ENCODE data around the gene PMEPA1.

Gene PMEPA1

GRCh38 chr20:57704245-57704644 is 5.6 kb downstream of the PMEPA1 start (continued):
- no peak for TF ChIP-seq HIC1 (tag by site-specific recombination; IDR thresholded peaks at IDR 0.05)

GRCh38 chr20:57703013-57703412 is 6.8 kb downstream of the PMEPA1 start:
- peaks cover 0 to 3% of the 10 kb centered on the region in 2 experiments; a peak in 1 of 3 replicates for H3K36me3 ChIP-seq (ENCODE audit: control insufficient read depth in 2 of 2, insufficient read depth in 1 of 2, low read length in 2 of 2)
- no peaks in the 10 kb centered on the region for H3K9me3 ChIP-seq (ENCODE audit: control insufficient read depth, insufficient read depth, low read depth, low read length)
- no peak overlapping the region for H3K27ac ChIP-seq (ENCODE audit: extremely low read depth, low read depth, low read length)
- TF ChIP-seq SCRT2 (tag by site-specific recombination; IDR thresholded peaks at IDR 0.05), result peak; percentile 75; the same call in 1 of the 2 replicates
- TF ChIP-seq ZNF48 (tag by site-specific recombination; IDR thresholded peaks at IDR 0.05), result no peak
- CTCF ChIA-PET, result no interaction called here
- H3K4me3 ChIP-seq (ENCODE audit: low read depth, low read length), result no peak overlapping the region
- peaks cover 9% of the 10 kb centered on the region for H3K4me1 ChIP-seq (ENCODE audit: control insufficient read depth, insufficient read depth, low read length)
- POLR2A ChIA-PET, result interaction anchor here (0.7 kb wide), 1 partner anchor 10 kb away, joined by 3 read pairs; no protein-coding TSS in a partner anchor

GRCh38 chr20:57702521-57702920 is 7.3 kb downstream of the PMEPA1 start:
- TF ChIP-seq ZNF701 (tag by site-specific recombination; IDR thresholded peaks at IDR 0.05), result no peak
- TF ChIP-seq ZBTB7A (tag by site-specific recombination; IDR thresholded peaks at IDR 0.05; ENCODE audit: low read depth), result no peak
- TF ChIP-seq ZNF169 (tag by site-specific recombination; IDR thresholded peaks at IDR 0.05), result no peak
- no peak for TF ChIP-seq ZNF621 (tag by site-specific recombination; IDR thresholded peaks at IDR 0.05)
- no peak for TF ChIP-seq ZBTB6 (tag by site-specific recombination; IDR thresholded peaks at IDR 0.05)
- no peak for TF ChIP-seq ZNF639 (tag by site-specific recombination; IDR thresholded peaks at IDR 0.05)
- no peak for TF ChIP-seq GLIS2 (tag by site-specific recombination; IDR thresholded peaks at IDR 0.05)
- no peak for TF ChIP-seq ZSCAN23 (tag by site-specific recombination; IDR thresholded peaks at IDR 0.05)
- no peak for TF ChIP-seq ZNF24 (tag by site-specific recombination; IDR thresholded peaks at IDR 0.05)
- TF ChIP-seq ZNF138 (tag by site-specific recombination; IDR thresholded peaks at IDR 0.05; ENCODE audit: borderline replicate concordance), result no peak
- TF ChIP-seq ZNF157 (tag by site-specific recombination; IDR thresholded peaks at IDR 0.05), result no peak
- no peak for TF ChIP-seq SCRT2 (tag by site-specific recombination; IDR thresholded peaks at IDR 0.05)
- no peak for TF ChIP-seq ZBTB48 (tag by site-specific recombination; IDR thresholded peaks at IDR 0.05)
- ChIA-PET POLR2A (interaction anchor here (0.7 kb wide), 1 partner anchor 9 kb away, joined by 3 read pairs; no protein-coding TSS in a partner anchor), CTCF (no interaction called here)
- H3K4me1 ChIP-seq (ENCODE audit: control insufficient read depth, insufficient read depth, low read length), result peaks cover 9% of the 10 kb centered on the region
- H3K36me3 ChIP-seq (ENCODE audit: control insufficient read depth in 2 of 2, insufficient read depth in 1 of 2, low read length in 2 of 2), result peaks cover 0 to 3% of the 10 kb centered on the region in 2 experiments; a peak in 1 of 3 replicates
- H3K4me3 ChIP-seq (ENCODE audit: low read depth, low read length), result no peak overlapping the region
- H3K9me3 ChIP-seq (ENCODE audit: control insufficient read depth, insufficient read depth, low read depth, low read length), result no peaks in the 10 kb centered on the region
- H3K27ac ChIP-seq (ENCODE audit: extremely low read depth, low read depth, low read length), result no peak overlapping the region

- no peak overlapping the region for H3K4me3 ChIP-seq (ENCODE audit: low read depth, low read length)
- H3K36me3 ChIP-seq (ENCODE audit: control insufficient read depth in 2 of 2, insufficient read depth in 1 of 2, low read length in 2 of 2), result peaks cover 0 to 3% of the 10 kb centered on the region in 2 experiments; a peak in 1 of 3 replicates
- H3K9me3 ChIP-seq (ENCODE audit: control insufficient read depth, insufficient read depth, low read depth, low read length), result no peaks in the 10 kb centered on the region
- no peak for TF ChIP-seq INSM2 (tag by site-specific recombination; IDR thresholded peaks at IDR 0.05)
- ChIA-PET POLR2A (interaction anchor here (0.7 kb wide), 1 partner anchor 9 kb away, joined by 3 read pairs; no protein-coding TSS in a partner anchor), CTCF (interaction anchor here (0.7 kb wide), 1 partner anchor 139 kb away, joined by 3 read pairs; no protein-coding TSS in a partner anchor)
- no peak overlapping the region for H3K27ac ChIP-seq (ENCODE audit: extremely low read depth, low read depth, low read length)
- H3K4me1 ChIP-seq (ENCODE audit: control insufficient read depth, insufficient read depth, low read length), result peaks cover 8% of the 10 kb centered on the region
These were observed 7.7 kb downstream of the PMEPA1 start for GRCh38 chr20:57702091-57702490.
